GM21619 (cell line): ENCODE results near the gene HLA-DPB1.

Experiments
- ATAC-seq: cut with Tn5 transposase; IDR thresholded peaks from one replicate; pipeline ENCODE4 v1.9.1; 2021; ENCODE audit not compliant: unreplicated experiment

The HLA-DPB1 gene

DNA sequence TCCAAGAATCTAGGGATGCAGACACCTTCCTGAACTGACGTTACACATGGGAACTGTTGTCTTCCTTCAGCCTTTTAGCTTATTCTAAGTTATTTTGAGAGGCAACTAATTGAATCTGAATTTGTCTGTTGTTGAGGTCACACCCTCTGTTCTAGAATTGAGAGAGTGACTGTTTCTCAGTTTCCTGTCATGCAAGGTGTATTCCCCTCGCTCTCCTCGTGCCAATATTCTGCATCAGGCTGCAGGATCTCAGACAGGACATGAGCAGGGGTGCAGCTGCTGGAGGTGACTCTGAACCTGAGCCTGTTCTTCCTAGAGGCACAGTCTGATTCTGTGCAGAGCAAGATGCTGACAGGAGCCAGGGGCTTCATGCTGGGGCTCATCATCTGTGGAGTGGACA lies 52.5 kb downstream of the HLA-DPB1 start:
- ATAC-seq = no peak

DNA sequence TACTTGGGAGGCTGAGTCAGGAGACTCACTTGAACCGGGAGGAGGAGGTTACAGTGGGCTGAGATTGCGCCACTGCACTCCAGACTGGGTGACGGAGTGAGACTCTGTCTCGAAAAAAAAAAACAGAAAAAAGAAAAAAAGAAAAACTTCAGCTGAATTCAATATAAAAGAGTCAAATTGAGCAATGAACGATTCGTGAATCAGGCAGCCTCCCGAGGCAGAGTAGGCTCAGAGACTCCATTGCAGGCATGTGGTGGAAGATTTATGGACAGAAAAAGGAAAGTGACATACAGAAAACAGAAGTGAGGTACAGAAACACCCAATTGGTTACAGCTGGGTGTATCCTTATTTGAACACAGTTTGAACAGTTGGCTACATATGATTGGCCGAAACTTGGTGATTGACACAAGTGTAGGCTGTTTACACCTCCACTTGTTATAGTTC lies 56.3 kb downstream of the HLA-DPB1 start:
- ATAC-seq = no peak

DNA sequence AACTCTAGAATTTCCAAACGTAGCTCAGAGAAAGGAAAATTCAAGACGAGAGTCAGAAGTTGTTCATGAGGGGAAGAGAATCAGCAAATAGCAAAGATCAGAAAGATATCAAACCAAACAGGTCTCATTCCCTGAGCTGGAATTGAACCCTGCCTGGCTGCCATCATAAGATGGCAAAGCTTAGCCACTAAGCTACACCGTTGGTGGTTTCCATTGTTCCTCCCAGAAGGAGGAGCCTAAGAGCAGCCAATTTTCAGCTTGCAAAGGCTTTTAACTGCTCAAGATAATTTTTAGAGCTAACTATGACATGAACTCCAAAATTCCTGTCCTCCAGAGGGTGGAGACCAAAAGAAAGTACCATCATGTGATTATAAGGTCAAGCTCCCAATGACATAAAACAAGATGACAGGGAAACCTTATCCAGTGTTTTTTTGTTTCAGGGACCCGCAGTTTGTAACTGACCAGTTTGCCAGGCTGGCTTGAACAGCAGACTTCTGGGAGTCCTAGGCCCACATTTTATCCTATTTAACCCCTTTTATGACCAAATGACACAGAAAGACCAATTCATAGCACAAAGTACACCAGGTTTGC lies 60.6 kb downstream of the HLA-DPB1 start:
- no peak for ATAC-seq
